IMR-90 (cell line): ENCODE results near the gene NOVA2. TPM values are rescaled to one million over a fixed set of nuclear protein-coding genes. Genes with fewer than 3 reads are reported as not detected.

Experiments used
- ATAC-seq: fragments of 200-7000 bp; cut with Tn5 transposase; 2 replicates; pipeline ENCODE4 v1.9.1; 2020; ENCODE audit warnings: low read depth, mild to moderate bottlenecking, moderate library complexity
- BruUV-seq: library from RNA; stranded (reverse); fragments of 400-500 nt; replicated peaks from 2 replicates; lab custom pipeline; 2021; lab: Mats Ljungman, UMichigan
- CTCF ChIA-PET: fragments of 300-600 bp; formaldehyde crosslinking; extraction: SDS; loops from one replicate; lab custom pipeline; 2021; ENCODE audit warnings: antibody characterized with exemption; lab: Yijun Ruan, JAX
- POLR2A ChIA-PET: fragments of 300-600 bp; sonication (Branson Sonifier 250); formaldehyde crosslinking; loops from one replicate; lab custom pipeline; 2022; ENCODE audit warnings: antibody characterized with exemption; ENCODE audit not compliant: unreplicated experiment; lab: Charles Lee
- DNase-seq: peaks from one replicate; pipeline ENCODE4 v3.0.0; 2013
- H2AFZ ChIP-seq: replicated peaks from 2 replicates; pipeline ENCODE3; 2013; ENCODE audit warnings: low read length, mild to moderate bottlenecking; ENCODE audit not compliant: poor library complexity
- H2AK5ac ChIP-seq: 2 replicates; pipeline ENCODE4 v1.6.1; 2013; ENCODE audit warnings: low read depth, low read length, inconsistent platforms
- H2AK9ac ChIP-seq: replicated peaks from 2 replicates; pipeline ENCODE3; 2013; ENCODE audit warnings: mild to moderate bottlenecking, low read depth, low read length, moderate library complexity; ENCODE audit not compliant: poor library complexity
- H2BK120ac ChIP-seq: 2 replicates; pipeline ENCODE4 v1.6.1; 2013; ENCODE audit warnings: low read depth, low read length, inconsistent platforms
- H2BK15ac ChIP-seq: 3 replicates; pipeline ENCODE4 v1.6.1; 2013; ENCODE audit warnings: low read depth, low read length, inconsistent platforms
- H2BK20ac ChIP-seq: 2 replicates; pipeline ENCODE4 v1.6.1; 2013; ENCODE audit warnings: low read depth, mild to moderate bottlenecking, inconsistent platforms, low read length, moderate library complexity
- H2BK5ac ChIP-seq: 2 replicates; pipeline ENCODE4 v1.6.1; 2013; ENCODE audit warnings: mild to moderate bottlenecking, low read depth, low read length, inconsistent platforms; ENCODE audit not compliant: poor library complexity, severe bottlenecking
- H3K14ac ChIP-seq: replicated peaks from 2 replicates; pipeline ENCODE4 v1.6.1; 2013; ENCODE audit warnings: low read depth, low read length, inconsistent platforms
- H3K18ac ChIP-seq: 2 replicates; pipeline ENCODE4 v1.6.1; 2013; ENCODE audit warnings: low read depth, low read length, control low read depth
- H3K23ac ChIP-seq: 2 replicates; pipeline ENCODE4 v1.6.1; 2013; ENCODE audit warnings: low read depth, low read length, inconsistent platforms
- H3K27ac ChIP-seq: 2 replicates; pipeline ENCODE4 v1.5.1; 2013; ENCODE audit warnings: mild to moderate bottlenecking, control low read depth, low read length; ENCODE audit not compliant: insufficient read depth
- H3K27me3 ChIP-seq: 2 replicates; pipeline ENCODE4 v1.6.1; 2013; ENCODE audit warnings: low read length; ENCODE audit not compliant: control insufficient read depth, insufficient read depth
- H3K36me3 ChIP-seq: 2 replicates; pipeline ENCODE4 v1.6.1; 2013; ENCODE audit warnings: low read length, mixed read lengths; ENCODE audit not compliant: control insufficient read depth, insufficient read depth
- H3K4ac ChIP-seq: 2 replicates; pipeline ENCODE4 v1.6.1; 2013; ENCODE audit warnings: low read depth, low read length, inconsistent platforms
- H3K4me1 ChIP-seq: 2 replicates; pipeline ENCODE4 v1.6.1; 2013; ENCODE audit warnings: low read length, mixed read lengths; ENCODE audit not compliant: control insufficient read depth, insufficient read depth
- H3K4me2 ChIP-seq: 2 replicates; pipeline ENCODE4 v1.6.1; 2013; ENCODE audit warnings: low read depth, mild to moderate bottlenecking, control low read depth, low read length, moderate library complexity
- H3K4me3 ChIP-seq: 2 replicates; pipeline ENCODE4 v1.5.1; 2013; ENCODE audit warnings: low read depth, mild to moderate bottlenecking, control low read depth, low read length, moderate library complexity; ENCODE audit not compliant: insufficient read depth
- H3K56ac ChIP-seq: 2 replicates; pipeline ENCODE4 v1.6.1; 2013; ENCODE audit warnings: low read length, inconsistent platforms; ENCODE audit not compliant: insufficient read depth; ENCODE audit errors: extremely low read depth
- H3K79me1 ChIP-seq, 2 experiments: 2 replicates each; pipeline ENCODE4 v1.6.1; 2013; ENCODE audit warnings: low read length in 2 of 2, inconsistent platforms in 1 of 2, low read depth in 1 of 2
- H3K9ac ChIP-seq: 2 replicates; pipeline ENCODE4 v1.6.1; 2013; ENCODE audit warnings: low read depth, low read length, control low read depth
- H3K9me1 ChIP-seq: 2 replicates; pipeline ENCODE4 v1.6.1; 2013; ENCODE audit warnings: low read length, inconsistent platforms; ENCODE audit not compliant: insufficient read depth
- H3K9me3 ChIP-seq: 2 replicates; pipeline ENCODE4 v1.6.1; 2013; ENCODE audit warnings: low read length; ENCODE audit not compliant: control insufficient read depth, insufficient read depth
- H4K20me1 ChIP-seq: 2 replicates; pipeline ENCODE4 v1.6.1; 2013; ENCODE audit warnings: low read length, inconsistent platforms; ENCODE audit not compliant: insufficient read depth
- H4K5ac ChIP-seq: 2 replicates; pipeline ENCODE4 v1.6.1; 2013; ENCODE audit warnings: mild to moderate bottlenecking, low read depth, low read length, control low read depth
- H4K8ac ChIP-seq, 2 experiments: 2 replicates each; pipeline ENCODE4 v1.6.1; 2013; ENCODE audit warnings: low read depth in 2 of 2, low read length in 2 of 2, control low read depth in 1 of 2, inconsistent platforms in 1 of 2
- H4K91ac ChIP-seq: 2 replicates; pipeline ENCODE4 v1.6.1; 2013; ENCODE audit warnings: low read depth, low read length, inconsistent platforms; ENCODE audit not compliant: insufficient read depth
- BHLHE40 ChIP-seq: fragments of 150-350 bp; IDR thresholded peaks from 2 replicates; pipeline ENCODE4 v1.6.1; 2016; ENCODE audit warnings: mild to moderate bottlenecking, low read depth, low read length
- WGBS, 2 experiments: methylation state at CpG; one replicate each; pipeline versions ENCODE4 v1.1.5 to v1.1.7; 2013; ENCODE audit warnings: missing lambda C conversion rate in 2 of 2; ENCODE audit not compliant: insufficient read length in 1 of 2; ENCODE audit errors: extremely low coverage in 2 of 2; 5-methylcytosine and 5-hydroxymethylcytosine counted together
- dilution Hi-C: fragments of 300-500 bp; cut with HindIII; formaldehyde crosslinking; loops from one replicate; pipeline ENCODE4 v1.14.3; 2018; ENCODE audit warnings: low sequenced_read_pairs; ENCODE audit not compliant: unreplicated experiment
- in situ Hi-C: fragments of 300-500 bp; cut with MboI; formaldehyde crosslinking; loops from 3 replicates; pipeline ENCODE4 v1.14.3; 2019; ENCODE audit warnings: low sequenced_read_pairs, inconsistent platforms, mixed read lengths
- intact Hi-C: fragments of 100-400 bp; cut with micrococcal nuclease; formaldehyde crosslinking; loops from 2 replicates; pipeline ENCODE4 v1.10.0; 2022
- polyA plus RNA-seq, 3 experiments: library from polyadenylated mRNA; depleted of rRNA; stranded (reverse); fragments of >200 nt; gene quantifications; 2 replicates each; pipeline ENCODE4 v1.2.3, GENCODE V29; 2012; ENCODE audit warnings: low replicate concordance in 1 of 3
- total RNA-seq: library from RNA; depleted of rRNA; stranded (reverse); fragments of >200 nt; gene quantifications from 2 replicates; pipeline ENCODE4 v1.2.3, GENCODE V29; 2012

The NOVA2 gene
- total and polyA plus RNA-seq, 2 of the 4 experiments (the other 2 are of a cell fraction), result 0.03 TPM; not detected in 1

GRCh38 chr19:45967246-45967645, 6.4 kb downstream of the NOVA2 start:
- no peak overlapping the region for H3K4me3 ChIP-seq
- no peak overlapping the region for H3K14ac ChIP-seq
- TF ChIP-seq BHLHE40, result no peak
- H3K9me1 ChIP-seq, result no peaks in the 10 kb centered on the region
- H2BK120ac ChIP-seq, result no peak overlapping the region
- H3K4me2 ChIP-seq, result no peak overlapping the region
- ATAC-seq, result no peak
- no peak overlapping the region for H3K18ac ChIP-seq
- intact Hi-C loops, result no loop called here
- no peaks in the 10 kb centered on the region for H3K79me1 ChIP-seq
- H4K20me1 ChIP-seq, result no peaks in the 10 kb centered on the region
- dilution Hi-C loops, result no loop called here
- no peaks in the 10 kb centered on the region for H3K9me3 ChIP-seq
- H2BK15ac ChIP-seq, result no peak overlapping the region
- H2AFZ ChIP-seq, result no peak overlapping the region
- WGBS, 2 experiments, result 67% methylated on average over 1 of the region's 7 CpGs; no CpG with 5 or more reads in 1 of the 2 experiments
- POLR2A ChIA-PET, result no interaction called here
- H2AK5ac ChIP-seq, result no peak overlapping the region
- no peaks in the 10 kb centered on the region for H3K4me1 ChIP-seq
- no peak overlapping the region for H3K9ac ChIP-seq
- in situ Hi-C loops, result no loop called here
- H3K36me3 ChIP-seq, result no peaks in the 10 kb centered on the region
- BruUV-seq, result no TSS peak
- H3K27me3 ChIP-seq, result peaks cover 39% of the 10 kb centered on the region
- H3K4ac ChIP-seq, result no peak overlapping the region
- H4K8ac ChIP-seq, result no peak overlapping the region
- no peak for DNase-seq
- H4K5ac ChIP-seq, result no peak overlapping the region
- H3K56ac ChIP-seq, result no peak overlapping the region
- no peak overlapping the region for H3K23ac ChIP-seq
- H4K91ac ChIP-seq, result no peak overlapping the region
- no peak overlapping the region for H3K27ac ChIP-seq
- no peak overlapping the region for H2BK5ac ChIP-seq
- no peak overlapping the region for H2AK9ac ChIP-seq
- H2BK20ac ChIP-seq, result no peak overlapping the region
- CTCF ChIA-PET, result no interaction called here
